Glutamatergic neuron (in vitro differentiated cells): ENCODE measurements around the gene ABI1. TPM values are rescaled to one million over a fixed set of nuclear protein-coding genes. Genes with fewer than 3 reads are reported as not detected.

Source experiments
- DNase-seq: peaks from one replicate; pipeline ENCODE4 v3.0.0; 2022
- H3K27ac Mint-ChIP-seq: one replicate; pipeline ENCODE4 v1.8.0; 2020; ENCODE audit warnings: mild to moderate bottlenecking, mixed read lengths, inconsistent platforms; ENCODE audit not compliant: unreplicated experiment
- H3K27me3 Mint-ChIP-seq: one replicate; pipeline ENCODE4 v1.8.0; 2020; ENCODE audit warnings: mild to moderate bottlenecking, moderate library complexity, mixed read lengths, inconsistent platforms; ENCODE audit not compliant: unreplicated experiment
- H3K36me3 Mint-ChIP-seq: one replicate; pipeline ENCODE4 v1.8.0; 2020; ENCODE audit warnings: mild to moderate bottlenecking, mixed read lengths, inconsistent platforms; ENCODE audit not compliant: unreplicated experiment
- H3K4me1 Mint-ChIP-seq: one replicate; pipeline ENCODE4 v1.8.0; 2020; ENCODE audit warnings: mild to moderate bottlenecking, low read depth, mixed read lengths, inconsistent platforms; ENCODE audit not compliant: unreplicated experiment
- H3K4me3 Mint-ChIP-seq: one replicate; pipeline ENCODE4 v1.8.0; 2020; ENCODE audit warnings: mild to moderate bottlenecking, mixed read lengths, inconsistent platforms; ENCODE audit not compliant: unreplicated experiment
- H3K9me3 Mint-ChIP-seq: one replicate; pipeline ENCODE4 v1.8.0; 2020; ENCODE audit warnings: mild to moderate bottlenecking, moderate library complexity, mixed read lengths, inconsistent platforms; ENCODE audit not compliant: unreplicated experiment
- CTCF ChIP-seq: fragments of 200-600 bp; sonication (generic); IDR thresholded peaks from one replicate; pipeline ENCODE4 v1.5.0; 2021; ENCODE audit not compliant: partially characterized antibody, unreplicated experiment
- total RNA-seq: library from RNA; stranded (reverse); fragmentation: NEBNext Ultra II Directional; extraction: Animal tissue kit (Norgen Biotek cat#: 25700); gene quantifications from one replicate; pipeline ENCODE4 v1.2.1, GENCODE V29; 2021; ENCODE audit not compliant: unreplicated experiment

Gene ABI1
- total RNA-seq, 1 donor from 2014 or later, result 37.3 TPM

DNA sequence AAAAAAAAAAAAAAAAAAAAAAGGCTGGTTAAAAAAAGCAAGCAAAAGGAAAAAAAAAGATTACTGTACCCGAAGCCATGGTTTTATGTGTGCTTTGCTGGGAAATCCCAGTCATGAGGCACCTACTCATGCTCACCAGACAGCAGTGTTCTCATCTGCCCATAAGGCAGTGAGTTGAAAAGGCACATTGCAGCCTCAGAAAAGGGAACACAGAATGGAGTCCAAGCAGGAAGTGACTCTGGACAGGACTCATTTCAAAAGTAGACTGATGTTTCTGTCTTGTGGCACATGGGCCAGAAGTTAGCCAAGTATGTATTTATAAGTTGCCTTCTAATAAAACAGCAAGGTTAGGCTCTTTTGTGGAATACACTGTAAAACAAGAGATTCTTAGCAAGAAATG is 123.0 kb downstream of the ABI1 start:
- Mint-ChIP-seq H3K27me3 (peaks cover 2% of the 10 kb centered on the region), H3K4me1 (peaks cover 1% of the 10 kb centered on the region), H3K36me3 (no peaks in the 10 kb centered on the region), H3K27ac (no peak overlapping the region), H3K9me3 (peaks cover 2% of the 10 kb centered on the region), H3K4me3 (no peak overlapping the region)
- no peak for TF ChIP-seq CTCF
- DNase-seq, result no peak

- no peak for TF ChIP-seq CTCF
- peaks cover 2% of the 10 kb centered on the region for H3K27me3 Mint-ChIP-seq
- DNase-seq, result no peak
- peaks cover 4% of the 10 kb centered on the region for H3K36me3 Mint-ChIP-seq
- no peak overlapping the region for H3K27ac Mint-ChIP-seq
- H3K4me3 Mint-ChIP-seq, result no peak overlapping the region
- no peaks in the 10 kb centered on the region for H3K9me3 Mint-ChIP-seq
- peaks cover 7% of the 10 kb centered on the region for H3K4me1 Mint-ChIP-seq
Measured at GRCh38 chr10:26735435-26735834, 125.3 kb downstream of the ABI1 start.

- no peak for DNase-seq
- peaks cover 4% of the 10 kb centered on the region for H3K36me3 Mint-ChIP-seq
- no peak overlapping the region for H3K4me3 Mint-ChIP-seq
- TF ChIP-seq CTCF, result no peak
- H3K9me3 Mint-ChIP-seq, result no peaks in the 10 kb centered on the region
- peaks cover 2% of the 10 kb centered on the region for H3K27me3 Mint-ChIP-seq
- H3K4me1 Mint-ChIP-seq, result peaks cover 7% of the 10 kb centered on the region
- no peak overlapping the region for H3K27ac Mint-ChIP-seq
Measured at GRCh38 chr10:26733750-26734568, 126.8 kb downstream of the ABI1 start.

DNA sequence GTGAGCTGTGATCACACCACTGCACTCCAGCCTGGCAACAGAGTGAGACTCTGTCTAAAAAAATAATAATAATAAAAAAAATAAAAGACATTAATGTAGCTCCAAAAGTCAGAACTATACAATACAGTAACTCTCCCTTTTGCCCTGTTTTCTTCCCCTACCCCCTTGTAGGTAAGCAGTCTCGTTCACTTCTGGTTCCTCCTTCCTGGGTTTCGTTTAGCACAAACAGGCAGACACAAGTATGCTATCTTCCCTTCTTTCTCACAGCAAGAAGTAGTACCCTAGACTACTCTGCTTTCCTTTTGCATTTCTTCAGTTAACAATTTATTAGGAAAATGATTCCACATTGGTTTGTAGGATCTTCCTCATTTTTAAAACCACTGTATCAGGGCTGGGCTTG is 130.2 kb downstream of the ABI1 start:
- no peak for DNase-seq
- H3K4me3 Mint-ChIP-seq, result no peak overlapping the region
- H3K36me3 Mint-ChIP-seq, result peaks cover 4% of the 10 kb centered on the region
- H3K9me3 Mint-ChIP-seq, result no peaks in the 10 kb centered on the region
- peaks cover 6% of the 10 kb centered on the region for H3K4me1 Mint-ChIP-seq
- peaks cover 2% of the 10 kb centered on the region for H3K27me3 Mint-ChIP-seq
- TF ChIP-seq CTCF, result no peak
- no peak overlapping the region for H3K27ac Mint-ChIP-seq

- H3K4me1 Mint-ChIP-seq, result peaks cover 6% of the 10 kb centered on the region
- peaks cover 2% of the 10 kb centered on the region for H3K27me3 Mint-ChIP-seq
- no peak overlapping the region for H3K27ac Mint-ChIP-seq
- no peak for DNase-seq
- peaks cover 4% of the 10 kb centered on the region for H3K36me3 Mint-ChIP-seq
- TF ChIP-seq CTCF, result no peak
- H3K4me3 Mint-ChIP-seq, result no peak overlapping the region
- no peaks in the 10 kb centered on the region for H3K9me3 Mint-ChIP-seq
Measured at GRCh38 chr10:26729395-26729794, 131.4 kb downstream of the ABI1 start.
